ENCODE measurements around the gene AURKB. TPM values are rescaled to one million over a fixed set of nuclear protein-coding genes. Genes with fewer than 3 reads are reported as not detected.

The AURKB gene
- total RNA-seq, 2 experiments from 2014 or later = 170 to 174 TPM

DNA sequence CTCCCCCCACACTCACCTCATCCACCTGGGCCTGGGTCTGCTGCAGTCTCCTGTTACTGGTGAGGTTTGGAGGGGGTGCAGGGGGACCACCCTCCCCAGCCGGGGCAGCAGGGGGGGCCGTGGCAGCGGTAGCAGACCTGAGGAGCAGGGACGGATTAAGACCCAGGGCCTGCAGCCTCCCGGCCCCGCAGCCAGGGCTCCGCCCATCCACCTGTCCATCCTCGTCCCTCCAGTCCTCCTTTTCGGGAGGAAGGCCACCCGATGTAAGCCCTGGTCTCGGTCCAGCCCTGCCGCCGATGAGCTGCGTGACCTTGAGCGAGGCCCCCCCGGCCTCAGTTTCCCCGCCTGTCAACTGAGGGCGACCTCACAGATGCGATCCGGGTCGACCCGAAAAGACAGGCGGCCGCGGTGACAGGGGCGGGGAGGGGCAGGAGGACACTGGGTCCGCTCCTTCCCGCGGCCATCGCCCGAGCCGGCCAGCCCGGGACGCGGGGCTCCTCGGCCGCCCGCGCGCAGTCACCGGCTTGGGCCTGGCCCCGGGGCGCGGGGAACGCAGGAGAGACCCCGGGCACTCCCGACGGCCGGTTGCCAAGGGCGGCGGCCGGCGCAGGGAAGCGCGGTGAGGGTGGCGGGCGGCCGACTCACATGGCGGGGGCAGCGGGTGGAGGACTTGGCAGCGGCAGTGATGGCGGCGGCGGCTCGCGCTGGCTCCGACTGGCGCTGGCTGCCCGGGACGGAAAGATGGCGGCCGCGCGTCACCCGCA lies 48.0 kb downstream of the AURKB start, which contains the start of gene VAMP2:
Gene VAMP2, minus strand, starts transcription at position 716 of the 764 bp plus-strand sequence. Its CDS starts 69 bp downstream, at position 647.
- Mint-ChIP-seq H3K27me3 (no peaks in the 10 kb centered on the region), H3K36me3 (ENCODE audit: low read depth) (peaks cover 30% of the 10 kb centered on the region), H3K4me1 (ENCODE audit: low read depth) (peaks cover 57% of the 10 kb centered on the region), H3K4me3 (peak within 1 kb of the TSS; percentile 88), H3K27ac (peak within 1 kb of the TSS; percentile 99), H3K9me3 (no peaks in the 10 kb centered on the region)
- ChIA-PET CTCF (interaction anchor here (3.2 kb wide), 1 partner anchor 44 kb away, joined by 11 read pairs; the partner anchor contains the start of gene ALOXE3), POLR2A (interaction anchor here (0.8 to 22.8 kb wide), 7 partner anchors 9 to 86 kb away, joined by 3 to 476 read pairs (median 13); partner anchors contain the start of genes BORCS6, CTC1 and HES7)
- peak; percentile 86 for DNase-seq
- intact Hi-C loops (cut with micrococcal nuclease) = no loop called here
- peak; percentile 32 for ATAC-seq
- TF ChIP-seq, protein P1, sequence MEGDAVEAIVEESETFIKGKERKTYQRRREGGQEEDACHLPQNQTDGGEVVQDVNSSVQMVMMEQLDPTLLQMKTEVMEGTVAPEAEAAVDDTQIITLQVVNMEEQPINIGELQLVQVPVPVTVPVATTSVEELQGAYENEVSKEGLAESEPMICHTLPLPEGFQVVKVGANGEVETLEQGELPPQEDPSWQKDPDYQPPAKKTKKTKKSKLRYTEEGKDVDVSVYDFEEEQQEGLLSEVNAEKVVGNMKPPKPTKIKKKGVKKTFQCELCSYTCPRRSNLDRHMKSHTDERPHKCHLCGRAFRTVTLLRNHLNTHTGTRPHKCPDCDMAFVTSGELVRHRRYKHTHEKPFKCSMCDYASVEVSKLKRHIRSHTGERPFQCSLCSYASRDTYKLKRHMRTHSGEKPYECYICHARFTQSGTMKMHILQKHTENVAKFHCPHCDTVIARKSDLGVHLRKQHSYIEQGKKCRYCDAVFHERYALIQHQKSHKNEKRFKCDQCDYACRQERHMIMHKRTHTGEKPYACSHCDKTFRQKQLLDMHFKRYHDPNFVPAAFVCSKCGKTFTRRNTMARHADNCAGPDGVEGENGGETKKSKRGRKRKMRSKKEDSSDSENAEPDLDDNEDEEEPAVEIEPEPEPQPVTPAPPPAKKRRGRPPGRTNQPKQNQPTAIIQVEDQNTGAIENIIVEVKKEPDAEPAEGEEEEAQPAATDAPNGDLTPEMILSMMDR (IDR thresholded peaks at IDR 0.05) = no peak

DNA sequence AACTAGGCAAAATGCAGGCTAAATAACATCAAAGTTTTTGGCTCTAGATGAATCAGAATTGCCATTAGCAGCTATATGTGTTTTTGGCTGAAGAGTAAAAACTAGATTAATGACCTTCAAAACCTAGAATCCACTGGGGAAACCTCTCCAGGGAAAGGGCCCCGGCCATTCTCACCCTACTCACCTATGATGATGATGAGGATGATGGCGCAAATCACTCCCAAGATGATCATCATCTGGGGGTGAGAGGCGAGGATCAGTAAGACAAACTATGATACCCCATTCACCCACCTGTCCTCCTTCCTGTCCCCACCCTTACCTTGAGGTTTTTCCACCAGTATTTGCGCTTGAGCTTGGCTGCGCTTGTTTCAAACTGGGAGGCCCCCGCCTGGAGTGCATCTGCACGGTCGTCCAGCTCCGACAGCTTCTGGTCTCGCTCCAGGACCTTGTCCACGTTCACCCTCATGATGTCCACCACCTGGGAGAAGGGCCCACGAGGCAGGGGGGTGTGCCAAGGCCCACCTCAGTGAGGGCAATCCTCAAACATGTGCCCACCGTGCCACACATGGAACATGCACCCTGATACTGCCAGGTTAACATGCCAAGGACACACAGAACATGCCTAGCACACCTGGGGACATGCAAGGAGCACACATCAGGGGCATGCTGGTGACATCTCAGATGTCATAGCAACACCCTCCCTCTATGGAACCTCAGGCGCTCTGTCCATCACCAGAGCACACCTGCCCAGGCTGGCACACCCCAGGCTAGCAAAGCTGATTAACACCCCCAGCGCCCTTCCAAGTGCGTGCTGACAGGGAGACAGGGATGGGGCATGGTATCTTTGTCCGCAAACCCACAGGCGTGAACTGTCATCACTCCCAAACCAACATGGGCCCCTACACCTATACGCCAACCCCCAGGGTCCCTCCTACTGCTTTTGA lies 48.8 kb downstream of the AURKB start:
- Mint-ChIP-seq H3K27me3 (no peaks in the 10 kb centered on the region), H3K27ac (peak overlapping the region; percentile 91), H3K4me1 (ENCODE audit: low read depth) (peaks cover 57% of the 10 kb centered on the region), H3K4me3 (peak overlapping the region; percentile 88), H3K36me3 (ENCODE audit: low read depth) (peaks cover 30% of the 10 kb centered on the region), H3K9me3 (no peaks in the 10 kb centered on the region)
- DNase-seq = peak; percentile 32
- CTCF ChIA-PET = interaction anchor here (1.1 to 5.2 kb wide), 8 partner anchors 8 to 101 kb away, joined by 3 to 37 read pairs (median 6); partner anchors contain the start of gene ALOXE3
- POLR2A ChIA-PET = interaction anchor here (0.8 to 22.8 kb wide), 11 partner anchors 8 to 87 kb away, joined by 3 to 476 read pairs (median 9); partner anchors contain the start of genes BORCS6, CTC1, HES7 and PER1
- TF ChIP-seq, protein P1 (IDR thresholded peaks at IDR 0.05) = no peak
- ATAC-seq = no peak
- intact Hi-C loops (cut with micrococcal nuclease) = no loop called here

DNA sequence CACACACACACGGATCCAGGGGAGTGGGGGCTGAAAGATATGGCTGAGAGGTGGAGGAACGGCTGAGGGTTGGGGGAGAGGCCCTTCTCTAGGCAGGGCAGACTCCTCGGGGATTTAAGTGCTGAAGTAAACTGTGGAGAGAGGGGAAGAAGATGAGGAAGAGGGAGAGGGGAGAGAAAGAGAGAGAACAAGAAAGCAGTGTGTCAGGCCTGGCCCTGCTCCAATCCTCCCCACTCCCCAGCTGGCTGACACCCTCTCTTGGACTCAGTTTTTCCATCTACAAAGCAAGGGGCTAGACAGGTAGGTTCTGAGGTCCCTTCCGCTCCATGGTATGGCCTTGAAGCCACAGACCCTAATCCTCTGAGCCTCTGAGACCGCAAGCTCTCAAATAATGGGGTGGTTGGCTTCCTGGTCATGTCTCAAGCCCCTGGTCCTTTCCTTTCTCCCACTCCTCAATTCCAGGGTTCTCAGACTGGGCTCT lies 49.6 kb downstream of the AURKB start:
- Mint-ChIP-seq H3K4me3 (peak overlapping the region; percentile 88), H3K27ac (peak overlapping the region; percentile 91), H3K27me3 (no peaks in the 10 kb centered on the region), H3K9me3 (no peaks in the 10 kb centered on the region), H3K36me3 (ENCODE audit: low read depth) (peaks cover 30% of the 10 kb centered on the region), H3K4me1 (ENCODE audit: low read depth) (peaks cover 57% of the 10 kb centered on the region)
- TF ChIP-seq, protein P1 (IDR thresholded peaks at IDR 0.05) = no peak
- intact Hi-C loops (cut with micrococcal nuclease) = no loop called here
- POLR2A ChIA-PET = interaction anchor here (1.0 to 22.8 kb wide), 9 partner anchors 7 to 87 kb away, joined by 3 to 476 read pairs (median 9); partner anchors contain the start of genes BORCS6, CTC1, HES7 and PER1
- CTCF ChIA-PET = interaction anchor here (1.1 to 5.2 kb wide), 8 partner anchors 9 to 100 kb away, joined by 3 to 37 read pairs (median 6); partner anchors contain the start of gene ALOXE3
- DNase-seq (peak; percentile 60), ATAC-seq (no peak)

DNA sequence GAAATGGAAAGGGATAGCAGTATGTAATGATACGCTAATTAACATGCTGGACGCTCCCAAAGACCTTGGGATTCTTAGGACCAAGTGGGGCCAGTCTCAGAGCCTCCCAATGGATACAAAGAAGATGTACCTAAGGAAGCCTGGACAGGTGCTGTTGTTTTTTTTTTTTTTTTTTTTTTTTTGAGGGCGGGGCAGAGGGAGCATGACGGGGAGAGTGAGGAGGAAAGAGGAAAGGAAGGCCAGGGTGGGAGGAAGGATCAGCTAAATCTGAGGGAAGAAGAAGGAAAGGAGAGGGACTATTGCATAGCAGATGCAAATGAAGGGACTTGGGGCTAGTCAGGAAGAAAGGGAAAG lies 50.2 kb downstream of the AURKB start:
- ChIA-PET POLR2A (interaction anchor here (1.0 to 22.8 kb wide), 6 partner anchors 9 to 88 kb away, joined by 5 to 476 read pairs (median 16); partner anchors contain the start of genes CTC1, HES7 and PER1), CTCF (interaction anchor here (1.4 to 5.2 kb wide), 4 partner anchors 22 to 67 kb away, joined by 6 to 37 read pairs (median 16); partner anchors contain the start of gene ALOXE3)
- Mint-ChIP-seq H3K27me3 (no peaks in the 10 kb centered on the region), H3K4me3 (peak overlapping the region; percentile 88), H3K4me1 (ENCODE audit: low read depth) (peaks cover 60% of the 10 kb centered on the region), H3K9me3 (no peaks in the 10 kb centered on the region), H3K36me3 (ENCODE audit: low read depth) (peaks cover 30% of the 10 kb centered on the region), H3K27ac (peak overlapping the region; percentile 91)
- DNase-seq (no peak), ATAC-seq (no peak)
- TF ChIP-seq, protein P1 (IDR thresholded peaks at IDR 0.05) = no peak
- intact Hi-C loops (cut with micrococcal nuclease) = no loop called here
